Suprapubic skin (tissue), 4 donors: ENCODE results near the gene LMOD3. TPM values are rescaled to one million over a fixed set of nuclear protein-coding genes. Genes with fewer than 3 reads are reported as not detected.

Experiments used
- DNase-seq, 2 donors: peaks; one replicate each; pipeline ENCODE4 v3.0.0-alpha.2; 2019; ENCODE audit warnings: low spot score in 2 of 2
- H3K27ac ChIP-seq: fragments of 200-600 bp; sonication (generic); one replicate; pipeline ENCODE4 v1.5.1; 2019
- H3K27me3 ChIP-seq: fragments of 200-600 bp; sonication (generic); one replicate; pipeline ENCODE4 v1.5.1; 2019
- H3K36me3 ChIP-seq: fragments of 200-600 bp; sonication (generic); one replicate; pipeline ENCODE4 v1.5.1; 2019
- H3K4me1 ChIP-seq: fragments of 200-600 bp; sonication (generic); one replicate; pipeline ENCODE4 v1.5.1; 2019
- H3K4me3 ChIP-seq: fragments of 200-600 bp; sonication (generic); one replicate; pipeline ENCODE4 v1.5.1; 2019; ENCODE audit warnings: mild to moderate bottlenecking
- H3K9me3 ChIP-seq: fragments of 200-600 bp; sonication (generic); one replicate; pipeline ENCODE4 v1.5.1; 2019
- EP300 ChIP-seq: sonication (generic); formaldehyde crosslinking; IDR thresholded peaks from one replicate; pipeline ENCODE4 v1.6.1; 2017; ENCODE audit warnings: antibody characterized with exemption
- POLR2A ChIP-seq, 2 donors: fragments of 450-650 bp; IDR thresholded peaks; one replicate each; pipeline ENCODE4 v1.6.1; 2017; ENCODE audit warnings: antibody characterized with exemption in 2 of 2, mild to moderate bottlenecking in 2 of 2, moderate library complexity in 2 of 2
- POLR2AphosphoS5 ChIP-seq, 3 donors: sonication (generic); formaldehyde crosslinking; IDR thresholded peaks; one replicate each; pipeline ENCODE4 v1.6.1; 2017; ENCODE audit warnings: antibody characterized with exemption in 3 of 3
- whole genome bisulfite sequencing: methylation state at CpG from one replicate; pipeline ENCODE4 v1.1.5; 2018; 5-methylcytosine and 5-hydroxymethylcytosine counted together
- total RNA-seq, 4 donors: library from RNA; depleted of rRNA; stranded (reverse); fragments of >200 nt; gene quantifications; one replicate each; pipeline ENCODE4 v1.1.0, GENCODE V29; 2016
- TF ChIP-seq, protein P1 (sequence below), 2 donors: fragments of 200-600 bp in 1 of 2; fragments of 450-650 bp in 1 of 2; sonication (generic) in 1 of 2; IDR thresholded peaks; one replicate each; pipeline ENCODE4 v1.5.1; 2016 to 2019; ENCODE audit warnings: antibody characterized with exemption in 2 of 2, mild to moderate bottlenecking in 1 of 2, moderate library complexity in 1 of 2

The LMOD3 gene
- total RNA-seq, 4 donors from 2014 or later, result 0.40 TPM; not detected in 3

DNA sequence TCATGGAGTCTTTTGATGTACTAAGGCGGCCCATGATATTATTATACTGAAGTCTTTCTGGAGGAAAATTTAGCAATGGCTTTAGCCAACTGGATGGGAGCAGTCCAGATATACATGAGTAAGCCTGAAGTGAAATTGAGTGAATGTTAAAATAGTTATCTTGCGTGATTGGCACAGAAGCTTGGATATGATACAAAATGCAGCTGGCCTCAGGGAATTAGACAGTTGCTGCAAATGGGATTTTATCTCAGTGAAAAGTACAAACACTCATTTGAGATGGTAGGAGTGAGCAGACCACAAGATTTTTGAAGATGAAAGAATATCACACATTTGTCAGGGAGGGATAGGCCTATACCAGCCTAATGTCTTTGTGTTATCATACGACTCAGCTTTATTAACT is 8.9 kb downstream of the LMOD3 start:
- H3K9me3 ChIP-seq, result no peaks in the 10 kb centered on the region
- TF ChIP-seq, protein P1, sequence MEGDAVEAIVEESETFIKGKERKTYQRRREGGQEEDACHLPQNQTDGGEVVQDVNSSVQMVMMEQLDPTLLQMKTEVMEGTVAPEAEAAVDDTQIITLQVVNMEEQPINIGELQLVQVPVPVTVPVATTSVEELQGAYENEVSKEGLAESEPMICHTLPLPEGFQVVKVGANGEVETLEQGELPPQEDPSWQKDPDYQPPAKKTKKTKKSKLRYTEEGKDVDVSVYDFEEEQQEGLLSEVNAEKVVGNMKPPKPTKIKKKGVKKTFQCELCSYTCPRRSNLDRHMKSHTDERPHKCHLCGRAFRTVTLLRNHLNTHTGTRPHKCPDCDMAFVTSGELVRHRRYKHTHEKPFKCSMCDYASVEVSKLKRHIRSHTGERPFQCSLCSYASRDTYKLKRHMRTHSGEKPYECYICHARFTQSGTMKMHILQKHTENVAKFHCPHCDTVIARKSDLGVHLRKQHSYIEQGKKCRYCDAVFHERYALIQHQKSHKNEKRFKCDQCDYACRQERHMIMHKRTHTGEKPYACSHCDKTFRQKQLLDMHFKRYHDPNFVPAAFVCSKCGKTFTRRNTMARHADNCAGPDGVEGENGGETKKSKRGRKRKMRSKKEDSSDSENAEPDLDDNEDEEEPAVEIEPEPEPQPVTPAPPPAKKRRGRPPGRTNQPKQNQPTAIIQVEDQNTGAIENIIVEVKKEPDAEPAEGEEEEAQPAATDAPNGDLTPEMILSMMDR (IDR thresholded peaks at IDR 0.05), result no peak
- TF ChIP-seq EP300, result no peak
- no peak for TF ChIP-seq POLR2AphosphoS5 (IDR thresholded peaks at IDR 0.05)
- TF ChIP-seq POLR2A (IDR thresholded peaks at IDR 0.05), result no peak
- 46% methylated on average over 3 of the region's 3 CpGs for WGBS
- no peaks in the 10 kb centered on the region for H3K27me3 ChIP-seq
- no peak overlapping the region for H3K4me3 ChIP-seq
- H3K36me3 ChIP-seq, result no peaks in the 10 kb centered on the region
- DNase-seq, result no peak
- H3K4me1 ChIP-seq, result peaks cover 12% of the 10 kb centered on the region
- no peak overlapping the region for H3K27ac ChIP-seq

GRCh38 chr3:69110941-69111546 is 11.4 kb downstream of the LMOD3 start:
- no peaks in the 10 kb centered on the region for H3K9me3 ChIP-seq
- WGBS, result 67% methylated on average over 1 of the region's 1 CpG
- no peaks in the 10 kb centered on the region for H3K36me3 ChIP-seq

GRCh38 chr3:69108811-69109210 is 13.6 kb downstream of the LMOD3 start:
- Histone ChIP-seq H3K27me3 (no peaks in the 10 kb centered on the region), H3K9me3 (no peaks in the 10 kb centered on the region), H3K36me3 (peaks cover 10% of the 10 kb centered on the region), H3K4me3 (no peak overlapping the region), H3K27ac (no peak overlapping the region), H3K4me1 (peaks cover 8% of the 10 kb centered on the region)
- DNase-seq, result no peak
- TF ChIP-seq, protein P1 (IDR thresholded peaks at IDR 0.05), result no peak
- TF ChIP-seq EP300 (no peak), POLR2AphosphoS5 (IDR thresholded peaks at IDR 0.05) (no peak), POLR2A (IDR thresholded peaks at IDR 0.05) (no peak)
- WGBS, result 60% methylated on average over 5 of the region's 5 CpGs

More at GRCh38 chr3:69110941-69111546, 11.4 kb downstream of the LMOD3 start:
- Histone ChIP-seq H3K4me3 (no peak overlapping the region), H3K4me1 (peaks cover 12% of the 10 kb centered on the region), H3K27ac (no peak overlapping the region), H3K27me3 (no peaks in the 10 kb centered on the region)
- TF ChIP-seq POLR2A (IDR thresholded peaks at IDR 0.05) (no peak), EP300 (no peak), POLR2AphosphoS5 (IDR thresholded peaks at IDR 0.05) (no peak)
- TF ChIP-seq, protein P1 (IDR thresholded peaks at IDR 0.05), result no peak
- no peak for DNase-seq

- H3K9me3 ChIP-seq, result no peaks in the 10 kb centered on the region
- DNase-seq, result no peak
- H3K36me3 ChIP-seq, result peaks cover 20% of the 10 kb centered on the region
- no peak overlapping the region for H3K27ac ChIP-seq
- TF ChIP-seq EP300, result no peak
- TF ChIP-seq, protein P1 (IDR thresholded peaks at IDR 0.05), result no peak
- TF ChIP-seq POLR2A (IDR thresholded peaks at IDR 0.05), result no peak
- TF ChIP-seq POLR2AphosphoS5 (IDR thresholded peaks at IDR 0.05), result no peak
- WGBS, result 86% methylated on average over 5 of the region's 5 CpGs
- H3K4me1 ChIP-seq, result peaks cover 3% of the 10 kb centered on the region
- H3K4me3 ChIP-seq, result no peak overlapping the region
- no peaks in the 10 kb centered on the region for H3K27me3 ChIP-seq
These were observed 14.6 kb downstream of the LMOD3 start for GRCh38 chr3:69107841-69108240.

DNA sequence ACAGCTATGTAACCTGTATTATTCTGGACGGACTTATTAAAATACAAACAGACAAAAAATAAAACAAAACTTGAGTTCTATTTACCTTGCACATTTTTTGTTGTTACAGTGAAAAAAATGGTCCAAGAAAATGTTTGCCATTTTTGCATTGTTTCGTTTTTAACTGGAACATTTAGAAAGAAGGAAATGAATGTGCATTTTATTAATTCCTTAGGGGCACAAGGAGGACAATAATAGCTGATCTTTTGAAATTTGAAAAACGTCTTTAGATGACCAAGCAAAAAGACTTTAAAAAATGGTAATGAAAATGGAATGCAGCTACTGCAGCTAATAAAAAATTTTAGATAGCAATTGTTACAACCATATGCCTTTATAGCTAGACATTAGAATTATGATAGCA is 17.1 kb downstream of the LMOD3 start:
- DNase-seq, result no peak
- H3K9me3 ChIP-seq, result no peaks in the 10 kb centered on the region
- no peak overlapping the region for H3K27ac ChIP-seq
- peaks cover 33% of the 10 kb centered on the region for H3K36me3 ChIP-seq
- TF ChIP-seq POLR2AphosphoS5 (IDR thresholded peaks at IDR 0.05), result no peak
- no peaks in the 10 kb centered on the region for H3K27me3 ChIP-seq
- peaks cover 6% of the 10 kb centered on the region for H3K4me1 ChIP-seq
- 42% methylated on average over 3 of the region's 3 CpGs for WGBS
- no peak overlapping the region for H3K4me3 ChIP-seq

DNA sequence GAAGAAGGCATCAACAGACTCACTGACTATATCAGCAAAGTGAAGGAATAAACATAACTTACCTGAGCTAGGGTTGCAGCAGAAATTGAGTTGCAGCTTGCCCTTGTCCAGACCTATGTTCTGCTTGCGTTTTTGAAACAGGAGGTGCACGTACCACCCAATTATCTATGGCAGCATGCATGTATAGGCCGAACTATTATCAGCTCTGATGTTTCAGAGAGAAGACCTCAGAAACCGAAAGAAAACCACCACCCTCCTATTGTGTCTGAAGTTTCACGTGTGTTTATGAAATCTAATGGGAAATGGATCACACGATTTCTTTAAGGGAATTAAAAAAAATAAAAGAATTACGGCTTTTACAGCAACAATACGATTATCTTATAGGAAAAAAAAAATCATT is 17.8 kb downstream of the LMOD3 start:
- H3K4me3 ChIP-seq, result no peak overlapping the region
- H3K4me1 ChIP-seq, result peaks cover 7% of the 10 kb centered on the region
- WGBS, result 74% methylated on average over 8 of the region's 8 CpGs
- H3K36me3 ChIP-seq, result peaks cover 33% of the 10 kb centered on the region
- DNase-seq, result no peak
- no peaks in the 10 kb centered on the region for H3K27me3 ChIP-seq
- TF ChIP-seq POLR2AphosphoS5 (IDR thresholded peaks at IDR 0.05) (no peak), POLR2A (IDR thresholded peaks at IDR 0.05) (no peak), EP300 (no peak)
- TF ChIP-seq, protein P1 (IDR thresholded peaks at IDR 0.05), result no peak
- H3K9me3 ChIP-seq, result no peaks in the 10 kb centered on the region
- no peak overlapping the region for H3K27ac ChIP-seq
